CD14-positive monocyte (primary cell): ENCODE measurements around the gene HSH2D. TPM values are rescaled to one million over a fixed set of nuclear protein-coding genes. Genes with fewer than 3 reads are reported as not detected.

Experiments
- DNase-seq, 3 donors: peaks; one replicate each; pipeline ENCODE4 v3.0.0-alpha.2; 2011 to 2022
- H2AFZ ChIP-seq: 2 replicates; pipeline ENCODE4 v1.6.0; 2012; ENCODE audit warnings: mild to moderate bottlenecking, low read depth, low read length, inconsistent platforms; ENCODE audit not compliant: insufficient read depth, poor library complexity, severe bottlenecking
- H3K27ac ChIP-seq, 2 donors: 1 replicate in 1 of 2; 2 replicates in 1 of 2; pipeline ENCODE4 v1.5.1; 2012 to 2013; ENCODE audit warnings: low read length in 2 of 2, control low read depth in 1 of 2, inconsistent platforms in 1 of 2, low read depth in 1 of 2, mild to moderate bottlenecking in 1 of 2
- H3K27me3 ChIP-seq, 2 donors: one replicate each; pipeline versions ENCODE4 v1.6.0 to v1.6.1; 2011 to 2013; ENCODE audit warnings: low read length in 2 of 2; ENCODE audit not compliant: control insufficient read depth in 2 of 2, insufficient read depth in 2 of 2
- H3K36me3 ChIP-seq, 2 donors: replicated peaks in 1 of 2; 1 replicate in 1 of 2; 2 replicates in 1 of 2; pipeline versions ENCODE4 v1.5.1 to v1.6.1; 2012 to 2013; ENCODE audit warnings: low read length in 2 of 2, control low read depth in 1 of 2, inconsistent platforms in 1 of 2, mild to moderate bottlenecking in 1 of 2; ENCODE audit not compliant: insufficient read depth in 2 of 2, control insufficient read depth in 1 of 2
- H3K4me1 ChIP-seq, 2 donors: 1 replicate in 1 of 2; 2 replicates in 1 of 2; pipeline versions ENCODE4 v1.5.1 to v1.6.1; 2012 to 2013; ENCODE audit warnings: low read length in 2 of 2, control low read depth in 1 of 2, inconsistent platforms in 1 of 2, mild to moderate bottlenecking in 1 of 2, moderate library complexity in 1 of 2; ENCODE audit not compliant: insufficient read depth in 2 of 2, control insufficient read depth in 1 of 2
- H3K4me2 ChIP-seq: replicated peaks from 2 replicates; pipeline ENCODE3; 2012; ENCODE audit warnings: low read length, moderate library complexity, mild to moderate bottlenecking; ENCODE audit not compliant: poor library complexity, severe bottlenecking; ENCODE audit errors: extremely low read depth
- H3K4me3 ChIP-seq, 3 experiments: fragments of 200-600 bp in 1 of 3; sonication (generic) in 1 of 3; replicated peaks in 1 of 3; 1 replicate in 2 of 3; 2 replicates in 1 of 3; pipeline ENCODE4 v1.5.1; 2011 to 2013; ENCODE audit warnings: low read length in 3 of 3, mild to moderate bottlenecking in 3 of 3, control low read depth in 2 of 3, low read depth in 2 of 3, inconsistent platforms in 1 of 3, moderate library complexity in 1 of 3
- H3K79me2 ChIP-seq: 2 replicates; pipeline ENCODE4 v1.6.0; 2012; ENCODE audit warnings: mild to moderate bottlenecking, control low read depth, inconsistent platforms, low read length, moderate library complexity; ENCODE audit not compliant: insufficient read depth
- H3K9ac ChIP-seq: 2 replicates; pipeline ENCODE4 v1.6.0; 2017; ENCODE audit warnings: low read length, mild to moderate bottlenecking; ENCODE audit not compliant: insufficient read depth, poor library complexity, severe bottlenecking
- H3K9me3 ChIP-seq, 2 donors: replicated peaks in 1 of 2; 1 replicate in 1 of 2; 2 replicates in 1 of 2; pipeline versions ENCODE4 v1.5.1 to v1.6.1; 2012 to 2013; ENCODE audit warnings: low read length in 2 of 2, control low read depth in 1 of 2; ENCODE audit not compliant: control insufficient read depth in 1 of 2, insufficient read depth in 1 of 2
- H4K20me1 ChIP-seq: 2 replicates; pipeline ENCODE4 v1.6.0; 2012; ENCODE audit warnings: mild to moderate bottlenecking, low read length, control low read depth, moderate library complexity; ENCODE audit not compliant: insufficient read depth
- H3K27ac Mint-ChIP-seq, 7 donors: one replicate each; pipeline ENCODE4 v1.8.0; 2020; ENCODE audit warnings: mild to moderate bottlenecking in 7 of 7, mixed read lengths in 7 of 7, moderate library complexity in 6 of 7, inconsistent platforms in 2 of 7
- H3K27me3 Mint-ChIP-seq, 3 donors: one replicate each; pipeline ENCODE4 v1.8.0; 2021 to 2022; ENCODE audit warnings: low read depth in 3 of 3, mild to moderate bottlenecking in 3 of 3, mixed read lengths in 3 of 3, moderate library complexity in 3 of 3, inconsistent platforms in 1 of 3
- H3K36me3 Mint-ChIP-seq, 2 donors: one replicate each; pipeline ENCODE4 v1.8.0; 2020; ENCODE audit warnings: mixed read lengths in 2 of 2, inconsistent platforms in 1 of 2, mild to moderate bottlenecking in 1 of 2
- H3K4me1 Mint-ChIP-seq: one replicate; pipeline ENCODE4 v1.8.0; 2020; ENCODE audit warnings: mild to moderate bottlenecking, mixed read lengths
- H3K4me3 Mint-ChIP-seq, 2 donors: one replicate each; pipeline ENCODE4 v1.8.0; 2020; ENCODE audit warnings: mild to moderate bottlenecking in 2 of 2, mixed read lengths in 2 of 2, moderate library complexity in 1 of 2
- H3K9me3 Mint-ChIP-seq, 7 donors: one replicate each; pipeline ENCODE4 v1.8.0; 2020 to 2022; ENCODE audit warnings: mixed read lengths in 7 of 7, mild to moderate bottlenecking in 6 of 7, moderate library complexity in 6 of 7, inconsistent platforms in 2 of 7
- CTCF ChIP-seq: fragments of 200-600 bp; IDR thresholded peaks from one replicate; pipeline ENCODE4 v1.8.0; 2022; ENCODE audit warnings: antibody characterized with exemption, mild to moderate bottlenecking
- WGBS: methylation state at CpG from one replicate; pipeline ENCODE4 v1.1.5; 2013; ENCODE audit warnings: missing lambda C conversion rate; ENCODE audit not compliant: insufficient coverage; 5-methylcytosine and 5-hydroxymethylcytosine counted together
- intact Hi-C, 2 donors: fragments of 100-400 bp; cut with micrococcal nuclease; formaldehyde crosslinking; loops; one replicate each; pipeline versions ENCODE4 v1.15.0 to v1.15.1; 2023
- polyA plus RNA-seq, 3 donors: library from polyadenylated mRNA; depleted of rRNA in 1 of 3; unstranded in 2 of 3; stranded (reverse) in 1 of 3; fragments of 300-500 nt in 2 of 3; fragments of >200 nt in 1 of 3; fragmentation: Illumina TruSeq in 2 of 3; gene quantifications; 1 replicate in 2 of 3; 2 replicates in 1 of 3; pipeline ENCODE4 v1.2.3, GENCODE V29; 2012 to 2021

HSH2D gene
- polyA plus RNA-seq, 3 donors = 13.8 to 106 (median 16.7) TPM

- H3K9ac ChIP-seq = peak overlapping the region; percentile 96
- peak overlapping the region; percentile 74 to 96 for H3K27ac ChIP-seq
- 1% methylated on average over 27 of the region's 37 CpGs for whole genome bisulfite sequencing
- peak overlapping the region; percentile 94 for H3K4me2 ChIP-seq
- Mint-ChIP-seq H3K36me3 (peaks cover 8 to 29% of the 10 kb centered on the region in 2 donors), H3K27ac (peak overlapping the region; percentile 94 to 99 (median 98)), H3K4me1 (peaks cover 40% of the 10 kb centered on the region), H3K9me3 (peaks cover 0 to 3% (median 0%) of the 10 kb centered on the region in 7 donors), H3K4me3 (peak overlapping the region; percentile 94 to 98), H3K27me3 (peaks cover 0 to 2% (median 0%) of the 10 kb centered on the region in 3 donors)
- H3K9me3 ChIP-seq = no peaks in the 10 kb centered on the region
- peaks cover 56 to 58% of the 10 kb centered on the region in 2 donors for H3K4me1 ChIP-seq
- H4K20me1 ChIP-seq = peaks cover 4% of the 10 kb centered on the region
- intact Hi-C loops = loop anchor here (2.0 to 5.0 kb wide), 5 partner anchors 35 to 73 kb away; partner anchors contain the start of genes TPM4 (in 2 of the 2) and FAM32A (in 1 of the 2)
- peak overlapping the region; percentile 75 to 96 (median 94) for H3K4me3 ChIP-seq
- DNase-seq = peak in 1 of 3 donors; percentile 27
- TF ChIP-seq CTCF = no peak
- no peaks in the 10 kb centered on the region for H3K27me3 ChIP-seq
- peaks cover 55% of the 10 kb centered on the region for H3K79me2 ChIP-seq
- H3K36me3 ChIP-seq = peaks cover 16 to 19% of the 10 kb centered on the region in 2 donors
- peak overlapping the region; percentile 80 for H2AFZ ChIP-seq
These were observed 31.4 kb upstream of the HSH2D start for GRCh38 chr19:16111909-16112752.

- peaks cover 0 to 2% (median 0%) of the 10 kb centered on the region in 3 donors for H3K27me3 Mint-ChIP-seq
These were observed 30.7 kb upstream of the HSH2D start for GRCh38 chr19:16112778-16113177.

More at GRCh38 chr19:16112778-16113177, 30.7 kb upstream of the HSH2D start:
- H3K36me3 Mint-ChIP-seq = peaks cover 13 to 32% of the 10 kb centered on the region in 2 donors
- H3K4me1 ChIP-seq = peaks cover 62 to 64% of the 10 kb centered on the region in 2 donors
- TF ChIP-seq CTCF = no peak
- H3K4me2 ChIP-seq = peak overlapping the region; percentile 94
- no peaks in the 10 kb centered on the region for H3K9me3 ChIP-seq
- H2AFZ ChIP-seq = no peak overlapping the region
- no peak overlapping the region for H3K9ac ChIP-seq
- peaks cover 4% of the 10 kb centered on the region for H4K20me1 ChIP-seq
- H3K4me3 Mint-ChIP-seq = peak overlapping the region; percentile 94 to 98
- H3K4me1 Mint-ChIP-seq = peaks cover 47% of the 10 kb centered on the region
- H3K9me3 Mint-ChIP-seq = peaks cover 0 to 3% (median 0%) of the 10 kb centered on the region in 7 donors
- H3K27ac ChIP-seq = peak overlapping the region; percentile 74 to 96
- no peak for DNase-seq
- H3K4me3 ChIP-seq = peak overlapping the region; percentile 75 to 96 (median 94)
- no peaks in the 10 kb centered on the region for H3K27me3 ChIP-seq
- peaks cover 61% of the 10 kb centered on the region for H3K79me2 ChIP-seq
- H3K27ac Mint-ChIP-seq = peak overlapping the region; percentile 94 to 99 (median 98)
- 29% methylated on average over 2 of the region's 2 CpGs for WGBS
- intact Hi-C loops = loop anchor here (5.0 kb wide), 4 partner anchors 35 to 70 kb away; partner anchors contain the start of gene TPM4 (in 2 of the 2)
- peaks cover 16 to 19% of the 10 kb centered on the region in 2 donors for H3K36me3 ChIP-seq
